GM12891 (cell line): ENCODE measurements around the gene CCL26.
A peak's percentile ranks its signal among the peaks of the same experiment; 100 is the strongest.
"Not testable (repeated sequence)": the region's sequence is repeated elsewhere in the genome, so short reads cannot be mapped to it uniquely, and the experiment has no call there.

ENCODE experiments used
- DNase-seq: peaks from one replicate; pipeline ENCODE4 v3.0.0; 2011; ENCODE audit warnings: low spot score; ENCODE audit not compliant: insufficient read length
- FAIRE-seq: peaks from 2 replicates; lab custom pipeline; 2011; peaks lifted over from hg19 to GRCh38; lab: Jason Lieb, UNC
- PAX5 ChIP-seq: IDR thresholded peaks from 2 replicates; pipeline ENCODE4 v1.6.1; 2011; ENCODE audit warnings: low read length, moderate library complexity, mild to moderate bottlenecking; ENCODE audit not compliant: insufficient read depth, severe bottlenecking
- POLR2A ChIP-seq: IDR thresholded peaks from 2 replicates; pipeline ENCODE4 v1.6.1; 2011; ENCODE audit warnings: low read depth, low read length, control low read depth
- POLR2AphosphoS5 ChIP-seq: IDR thresholded peaks from 2 replicates; pipeline ENCODE4 v1.6.1; 2011; ENCODE audit warnings: low read depth, low read length, control low read depth
- POU2F2 ChIP-seq: IDR thresholded peaks from 2 replicates; pipeline ENCODE4 v1.6.1; 2011; ENCODE audit warnings: low read depth, mild to moderate bottlenecking, control low read depth, low read length, moderate library complexity
- SPI1 ChIP-seq: IDR thresholded peaks from 2 replicates; pipeline ENCODE4 v1.6.1; 2011; ENCODE audit warnings: low read depth, low read length, control low read depth
- TAF1 ChIP-seq: IDR thresholded peaks from 2 replicates; pipeline ENCODE4 v1.6.1; 2011; ENCODE audit warnings: low read depth, low read length, control low read depth

Gene CCL26

DNA sequence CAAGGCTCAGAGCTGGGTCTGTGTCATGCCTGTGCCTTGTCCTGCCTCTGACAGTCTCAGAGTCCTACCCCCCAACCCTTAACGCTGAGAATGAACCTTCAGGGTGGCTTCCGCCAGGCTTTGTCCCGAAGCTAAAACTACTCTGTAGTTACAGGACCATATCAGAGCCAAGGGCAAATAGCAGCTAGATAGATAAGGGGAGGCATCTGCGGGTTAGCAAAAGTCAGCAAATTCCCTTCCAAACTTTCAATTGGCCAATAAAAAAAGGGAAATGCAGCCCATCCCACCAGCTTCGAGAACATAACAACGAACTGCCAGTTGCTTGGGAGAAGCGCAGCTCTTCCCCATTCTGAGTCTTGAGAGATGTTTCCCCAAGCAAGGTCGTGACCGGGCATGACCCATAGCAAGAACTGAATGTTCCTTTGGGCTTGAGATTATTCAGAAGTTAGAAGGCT is 23.8 kb upstream of the CCL26 start:
- no peak for TF ChIP-seq POU2F2
- no peak for TF ChIP-seq POLR2A
- TF ChIP-seq POLR2AphosphoS5, result no peak
- FAIRE-seq (no peak), DNase-seq (no peak)

DNA sequence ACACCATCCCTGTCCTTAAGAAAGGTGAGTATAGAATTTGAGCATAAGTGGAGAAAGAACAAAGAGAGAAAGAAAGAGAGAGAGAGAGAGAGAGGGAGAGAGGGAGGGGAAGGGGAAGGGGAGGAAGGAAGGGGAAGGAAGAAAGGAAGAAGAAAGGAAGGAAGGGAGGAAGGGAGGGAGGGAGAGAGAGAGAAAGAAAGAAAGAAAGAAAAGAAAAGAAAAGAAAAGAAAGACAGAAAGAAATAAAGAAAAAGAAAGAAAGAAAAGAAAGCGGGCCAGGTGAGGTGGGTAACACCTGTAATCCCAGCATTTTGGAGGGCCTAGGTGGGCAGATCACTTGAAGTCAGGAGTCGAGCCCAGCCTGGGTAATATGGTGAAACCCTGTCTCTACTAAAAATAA is 21.7 kb upstream of the CCL26 start:
- no peak for TF ChIP-seq POU2F2
- no peak for TF ChIP-seq SPI1
- no peak for TF ChIP-seq POLR2AphosphoS5
- no peak for TF ChIP-seq PAX5
- TF ChIP-seq POLR2A, result no peak
- TF ChIP-seq TAF1, result no peak
- no peak for FAIRE-seq
- DNase-seq, result no peak

DNA sequence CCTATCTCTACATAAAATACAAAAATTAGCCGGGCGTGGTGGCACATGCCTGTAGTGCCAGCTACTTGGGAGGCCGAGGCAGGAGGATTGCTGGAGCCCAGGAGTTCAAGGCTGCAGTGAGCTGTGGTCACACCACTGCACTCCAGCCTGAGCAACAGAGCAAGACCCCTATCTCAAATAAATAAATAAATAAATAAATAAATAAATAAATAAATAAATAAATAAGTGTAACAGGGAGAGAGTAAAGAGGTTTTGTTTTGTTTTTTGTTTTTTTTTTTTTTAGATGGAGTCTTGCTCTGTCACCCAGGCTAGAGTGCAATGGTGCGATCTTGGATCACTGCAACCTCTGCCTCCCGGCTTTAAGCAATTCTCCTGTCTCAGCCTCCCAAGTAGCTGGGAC is 20.6 kb upstream of the CCL26 start:
- DNase-seq, FAIRE-seq: not testable (repeated sequence)

DNA sequence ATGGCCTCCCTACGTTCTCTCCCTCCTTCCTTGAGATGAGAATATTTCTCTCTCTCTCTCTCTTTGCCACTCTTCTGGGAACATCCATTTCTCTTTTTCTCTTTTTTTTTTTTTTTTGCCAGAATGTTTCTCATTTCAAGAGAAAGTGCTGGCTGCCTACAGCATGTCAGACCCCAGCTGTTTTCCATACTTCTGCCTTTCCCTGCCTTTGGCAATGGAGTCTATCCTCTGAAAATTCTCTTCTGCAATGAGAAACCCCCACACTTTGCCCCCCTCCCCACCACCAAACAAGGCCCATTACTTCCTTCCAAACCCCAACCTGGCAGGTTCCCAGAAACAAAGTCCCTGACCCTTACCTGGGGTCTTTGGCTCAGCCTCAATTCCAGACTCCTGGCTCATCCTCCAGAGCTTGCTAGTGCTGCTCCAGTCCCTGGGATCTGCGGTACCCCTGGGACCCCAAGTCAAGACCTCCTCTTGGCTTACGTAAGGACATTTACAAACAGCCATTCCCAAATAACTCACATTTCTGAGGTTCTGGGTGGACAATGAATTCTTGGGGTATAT is 17.4 kb upstream of the CCL26 start:
- TF ChIP-seq POLR2AphosphoS5 (no peak), POLR2A (no peak), SPI1 (no peak), TAF1 (no peak), POU2F2 (no peak), PAX5 (no peak)
- DNase-seq, result no peak
- no peak for FAIRE-seq

DNA sequence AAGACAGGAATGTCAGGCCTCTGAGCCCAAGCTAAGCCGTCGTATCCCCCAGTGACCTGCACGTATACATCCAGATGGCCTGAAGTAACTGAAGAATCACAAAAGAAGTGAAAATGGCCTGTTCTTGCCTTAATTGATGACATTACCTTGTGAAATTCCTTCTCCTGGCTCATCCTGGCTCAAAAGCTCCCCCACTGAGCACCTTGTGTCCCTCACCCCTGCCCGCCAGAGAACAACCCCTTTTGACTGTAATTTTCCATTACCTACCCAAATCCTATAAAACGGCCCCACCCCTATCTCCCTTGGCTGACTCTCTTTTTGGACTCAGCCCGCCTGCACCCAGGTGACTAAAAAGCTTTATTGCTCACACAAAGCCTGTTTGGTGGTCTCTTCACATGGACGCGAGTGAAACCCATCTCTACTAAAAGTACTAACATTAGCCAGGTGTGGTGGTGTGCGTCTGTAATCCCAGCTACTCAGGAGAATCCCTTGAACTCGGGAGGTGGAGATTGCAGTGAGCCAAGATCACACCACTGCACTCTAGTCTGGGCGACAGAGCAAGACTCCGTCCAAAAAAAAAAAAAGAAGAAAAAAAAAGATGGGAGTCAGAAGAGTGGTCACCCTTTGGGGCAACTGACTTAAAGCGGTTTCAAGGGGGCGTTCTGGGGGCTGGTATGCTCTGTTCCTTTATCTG is 16.3 kb upstream of the CCL26 start:
- not testable (repeated sequence) for FAIRE-seq

DNA sequence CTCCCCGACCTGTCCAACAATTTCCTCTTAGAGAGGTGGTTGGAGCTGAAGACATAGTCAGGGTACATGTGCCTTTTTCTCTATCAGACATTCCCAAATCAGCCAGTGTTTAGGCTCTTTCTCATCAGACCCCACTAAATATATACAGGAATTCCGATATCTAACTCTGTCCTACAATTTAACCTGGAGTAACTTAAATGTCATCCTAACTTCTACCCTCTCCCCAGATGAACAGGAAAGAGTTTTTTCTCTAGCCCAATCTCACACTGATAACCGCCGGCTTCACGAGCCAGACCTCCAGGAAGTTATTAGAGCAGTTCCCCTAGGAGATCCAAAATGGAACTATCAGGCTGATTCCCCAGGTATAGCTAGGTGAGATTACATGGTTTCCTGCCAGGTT is 11.0 kb upstream of the CCL26 start:
- FAIRE-seq, result not testable (repeated sequence)

More for the DNA sequence above, 16.3 kb upstream of the CCL26 start:
- DNase-seq, result not testable (repeated sequence)

DNA sequence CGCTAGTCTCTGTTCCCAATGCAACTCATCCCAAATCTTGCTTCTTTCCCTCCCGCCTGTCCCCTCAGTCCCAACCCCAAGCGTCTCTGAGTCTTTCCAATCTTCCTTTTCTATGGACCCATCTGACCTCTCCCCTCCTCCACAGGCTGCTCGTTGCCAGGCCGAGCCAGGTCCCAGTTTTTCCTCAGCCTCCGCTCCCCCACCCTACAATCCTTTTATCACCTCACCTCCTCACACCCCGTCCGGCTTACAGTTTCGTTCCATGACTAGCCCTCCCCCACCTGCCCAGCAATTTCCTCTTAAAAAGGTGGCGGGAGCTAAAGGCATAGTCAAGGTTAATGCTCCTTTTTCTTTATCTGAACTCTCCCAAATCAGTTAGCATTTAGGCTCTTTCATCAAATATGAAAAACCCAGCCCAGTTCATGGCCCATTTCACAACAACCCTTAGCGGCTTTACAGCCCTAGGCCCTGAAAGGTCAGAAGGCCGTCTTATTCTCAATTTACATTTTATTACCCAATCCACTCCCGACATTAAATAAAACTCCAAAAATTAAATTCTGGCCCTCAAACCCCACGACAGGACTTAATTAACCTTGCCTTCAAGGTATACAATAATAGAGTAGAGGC is 8.7 kb upstream of the CCL26 start:
- not testable (repeated sequence) for DNase-seq, FAIRE-seq

More for the DNA sequence above, 11.0 kb upstream of the CCL26 start:
- not testable (repeated sequence) for DNase-seq

DNA sequence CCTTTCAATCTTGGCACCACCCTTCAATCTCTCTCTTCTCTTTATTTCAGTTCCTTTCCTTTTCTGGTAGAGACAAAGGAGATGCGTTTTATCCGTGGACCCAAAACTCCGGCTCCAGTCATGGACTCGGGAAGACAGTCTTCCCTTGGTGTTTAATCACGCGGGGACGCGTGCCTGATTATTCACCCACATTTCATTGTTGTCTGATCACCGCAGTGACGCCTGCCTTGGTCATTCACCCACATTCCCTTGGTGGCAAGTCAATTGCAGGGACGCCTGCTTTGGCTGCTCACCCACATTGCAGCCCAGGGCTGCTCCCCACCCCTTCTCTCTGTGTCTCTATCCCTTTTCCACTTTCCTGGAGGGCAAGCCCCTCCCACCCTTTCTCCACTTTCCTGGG is 7.5 kb upstream of the CCL26 start:
- FAIRE-seq, result not testable (repeated sequence)

DNA sequence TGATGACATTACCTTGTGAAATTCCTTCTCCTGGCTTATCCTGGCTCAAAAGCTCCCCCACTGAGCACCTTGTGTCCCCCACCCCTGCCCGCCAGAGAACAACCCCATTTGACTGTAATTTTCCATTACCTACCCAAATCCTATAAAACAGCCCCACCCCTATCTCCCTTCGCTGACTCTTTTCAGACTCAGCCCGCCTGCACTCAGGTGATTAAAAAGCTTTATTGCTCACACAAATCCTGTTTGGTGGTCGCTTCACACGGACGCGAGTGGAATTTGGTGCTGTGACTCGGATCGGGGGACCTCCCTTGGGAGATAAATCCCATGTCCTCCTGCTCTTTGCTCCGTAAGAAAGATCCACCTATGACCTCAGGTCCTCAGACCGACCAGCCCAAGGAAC is 7.0 kb upstream of the CCL26 start:
- not testable (repeated sequence) for FAIRE-seq, DNase-seq

More for the DNA sequence above, 7.5 kb upstream of the CCL26 start:
- DNase-seq, result not testable (repeated sequence)

DNA sequence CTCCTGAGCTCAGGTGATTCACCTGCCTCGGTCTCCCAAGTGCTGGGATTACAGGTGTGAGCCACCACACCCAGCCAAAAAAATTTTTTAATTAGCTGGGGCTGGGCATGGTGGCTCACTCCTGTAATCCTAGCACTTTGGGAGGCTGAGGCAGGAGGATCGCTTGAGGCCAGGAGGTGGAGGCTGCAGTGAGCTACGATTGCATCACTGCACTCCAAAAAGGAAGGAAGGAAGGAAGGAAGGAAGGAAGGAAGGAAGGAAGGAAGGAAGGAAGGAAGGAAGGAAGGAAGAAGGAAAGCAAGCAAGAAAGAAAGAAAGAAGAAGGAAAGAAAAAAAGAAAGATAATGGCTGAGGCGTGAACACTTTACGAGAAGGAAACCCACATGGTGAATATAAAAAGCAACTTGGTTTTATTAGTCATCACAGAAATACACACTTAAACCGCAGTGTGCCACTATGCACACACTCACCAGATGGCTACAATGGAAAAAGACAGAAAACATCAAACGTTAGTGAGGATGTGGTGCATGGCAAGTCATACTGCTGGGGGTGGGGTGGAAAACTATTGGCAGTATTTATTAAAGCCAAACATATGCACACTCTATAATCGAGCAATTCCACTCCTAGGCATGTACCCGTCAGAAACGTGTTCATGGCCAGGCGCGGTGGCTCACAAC is 4.4 kb upstream of the CCL26 start:
- DNase-seq (no peak), FAIRE-seq (peak; percentile 64)
- TF ChIP-seq TAF1 (no peak), POLR2A (no peak), POLR2AphosphoS5 (no peak), PAX5 (no peak), SPI1 (no peak), POU2F2 (no peak)

DNA sequence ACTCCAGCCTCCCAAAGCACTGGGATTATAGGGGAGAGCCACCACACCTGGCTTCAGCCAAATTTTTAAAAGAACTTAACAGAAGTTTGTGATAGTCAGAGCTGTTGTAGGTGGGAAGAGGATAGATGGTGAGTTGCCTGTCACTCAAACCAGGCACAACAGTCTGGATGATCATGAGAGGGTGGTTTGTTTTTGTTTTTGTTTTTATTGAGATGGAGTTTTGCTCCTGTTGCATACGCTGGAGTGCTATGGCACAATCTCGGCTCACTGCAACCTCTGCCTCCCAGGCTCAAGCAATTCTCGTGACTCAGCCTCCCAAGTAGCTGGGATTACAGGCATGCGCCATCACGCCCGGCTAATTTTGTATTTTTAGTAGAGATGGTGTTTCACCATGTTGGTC is 1.9 kb upstream of the CCL26 start:
- not testable (repeated sequence) for DNase-seq, FAIRE-seq

DNA sequence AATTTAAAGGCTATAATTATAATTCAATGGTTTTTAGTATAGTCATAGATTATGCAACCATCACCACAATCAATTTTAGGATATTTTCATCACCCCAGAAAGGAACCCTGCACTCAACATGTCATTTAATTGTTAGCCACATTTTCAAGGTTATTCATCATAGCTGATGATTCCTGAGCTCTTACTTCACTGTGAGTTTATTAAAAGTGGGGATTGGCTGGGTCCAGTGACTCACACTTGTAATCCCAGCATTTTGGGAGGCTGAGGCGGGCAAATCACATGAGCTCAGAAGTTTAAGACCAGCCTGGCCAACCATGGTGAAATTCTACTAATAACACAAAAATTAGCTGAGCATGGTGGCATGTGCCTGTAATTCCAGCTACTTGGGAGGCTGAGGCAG is 787 bp downstream of the CCL26 start:
- FAIRE-seq, result no peak
- DNase-seq, result no peak
- no peak for TF ChIP-seq TAF1
- TF ChIP-seq POLR2AphosphoS5, result no peak
- no peak for TF ChIP-seq SPI1
- no peak for TF ChIP-seq PAX5
- TF ChIP-seq POLR2A, result no peak
